Tongue (tissue), 2 donors: ENCODE results near the gene SLC6A11. TPM values are rescaled to one million over a fixed set of nuclear protein-coding genes. Genes with fewer than 3 reads are reported as not detected.

Experiments used
- DNase-seq: peaks from one replicate; pipeline ENCODE4 v3.0.0-alpha.2; 2015
- total RNA-seq: library from RNA; depleted of rRNA; stranded (reverse); fragments of >200 nt; gene quantifications from one replicate; pipeline ENCODE4 v1.2.3, GENCODE V29; 2014

Gene SLC6A11
- total RNA-seq, 1 donor from 2014 or later: 0.21 TPM

GRCh38 chr3:10841100-10841499 lies 25.1 kb downstream of the SLC6A11 start:
- no peak for DNase-seq

- DNase-seq: no peak
These were observed 27.4 kb downstream of the SLC6A11 start for GRCh38 chr3:10843378-10843777.

- DNase-seq: no peak
These were observed 29.2 kb downstream of the SLC6A11 start for GRCh38 chr3:10845001-10845761.

- peak; percentile 3 for DNase-seq
These were observed 30.0 kb downstream of the SLC6A11 start for GRCh38 chr3:10845839-10846656.

GRCh38 chr3:10846657-10846975 lies 30.6 kb downstream of the SLC6A11 start:
- DNase-seq: no peak

- no peak for DNase-seq
These were observed 32.2 kb downstream of the SLC6A11 start for GRCh38 chr3:10848261-10848660.

- no peak for DNase-seq
These were observed 36.2 kb downstream of the SLC6A11 start for GRCh38 chr3:10852066-10852808.

GRCh38 chr3:10855083-10855870 lies 39.2 kb downstream of the SLC6A11 start:
- no peak for DNase-seq

- DNase-seq: no peak
These were observed 40.0 kb downstream of the SLC6A11 start for GRCh38 chr3:10855871-10856662.

GRCh38 chr3:10857235-10857634 lies 41.2 kb downstream of the SLC6A11 start:
- no peak for DNase-seq

GRCh38 chr3:10858091-10858490 lies 42.1 kb downstream of the SLC6A11 start:
- no peak for DNase-seq

- DNase-seq: peak; percentile 47
These were observed 51.4 kb downstream of the SLC6A11 start for GRCh38 chr3:10867384-10867783.

GRCh38 chr3:10869460-10869859 lies 53.4 kb downstream of the SLC6A11 start:
- no peak for DNase-seq

GRCh38 chr3:10870296-10870695 lies 54.3 kb downstream of the SLC6A11 start:
- no peak for DNase-seq

- no peak for DNase-seq
These were observed 57.4 kb downstream of the SLC6A11 start for GRCh38 chr3:10873415-10873814.

GRCh38 chr3:10875914-10876313 lies 59.9 kb downstream of the SLC6A11 start:
- no peak for DNase-seq

GRCh38 chr3:10876661-10877060 lies 60.6 kb downstream of the SLC6A11 start:
- DNase-seq: no peak

- DNase-seq: no peak
These were observed 66.8 kb downstream of the SLC6A11 start for GRCh38 chr3:10882851-10883250.

- peak; percentile 1 for DNase-seq
These were observed 67.6 kb downstream of the SLC6A11 start for GRCh38 chr3:10883478-10884234.

GRCh38 chr3:10887015-10887414 lies 71.0 kb downstream of the SLC6A11 start:
- DNase-seq: no peak
